Measurements from ENCODE around the gene APCDD1L. TPM values are rescaled to one million over a fixed set of nuclear protein-coding genes. Genes with fewer than 3 reads are reported as not detected.

Gene APCDD1L
- total RNA-seq, 4 donors from 2014 or later, result 0.23 to 1.2 (median 1.1) TPM

DNA sequence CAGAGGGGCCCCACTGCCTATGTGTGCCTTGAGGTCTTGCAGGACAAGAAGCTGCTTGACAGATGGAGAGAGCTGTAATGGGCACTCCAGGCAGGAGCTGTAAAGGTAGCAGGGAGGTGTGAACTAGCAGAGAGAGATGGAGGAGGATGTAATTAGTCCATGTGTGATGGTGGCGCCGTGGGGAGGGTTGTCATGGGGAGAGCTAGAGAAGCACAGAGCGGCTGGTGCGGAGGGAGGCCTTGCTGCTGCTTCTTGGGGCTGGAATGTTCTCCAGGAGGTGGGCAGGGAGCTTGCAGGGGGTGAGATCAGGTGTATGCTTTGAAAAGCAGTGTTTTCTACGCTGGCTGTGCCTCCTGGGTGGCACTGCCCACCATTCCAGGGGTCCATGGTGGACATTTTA is 32.1 kb downstream of the APCDD1L start:
- TF ChIP-seq POLR2AphosphoS5 (IDR thresholded peaks at IDR 0.05) (no peak), EP300 (IDR thresholded peaks at IDR 0.05) (no peak), POLR2A (IDR thresholded peaks at IDR 0.05) (no peak)
- TF ChIP-seq, protein P1, sequence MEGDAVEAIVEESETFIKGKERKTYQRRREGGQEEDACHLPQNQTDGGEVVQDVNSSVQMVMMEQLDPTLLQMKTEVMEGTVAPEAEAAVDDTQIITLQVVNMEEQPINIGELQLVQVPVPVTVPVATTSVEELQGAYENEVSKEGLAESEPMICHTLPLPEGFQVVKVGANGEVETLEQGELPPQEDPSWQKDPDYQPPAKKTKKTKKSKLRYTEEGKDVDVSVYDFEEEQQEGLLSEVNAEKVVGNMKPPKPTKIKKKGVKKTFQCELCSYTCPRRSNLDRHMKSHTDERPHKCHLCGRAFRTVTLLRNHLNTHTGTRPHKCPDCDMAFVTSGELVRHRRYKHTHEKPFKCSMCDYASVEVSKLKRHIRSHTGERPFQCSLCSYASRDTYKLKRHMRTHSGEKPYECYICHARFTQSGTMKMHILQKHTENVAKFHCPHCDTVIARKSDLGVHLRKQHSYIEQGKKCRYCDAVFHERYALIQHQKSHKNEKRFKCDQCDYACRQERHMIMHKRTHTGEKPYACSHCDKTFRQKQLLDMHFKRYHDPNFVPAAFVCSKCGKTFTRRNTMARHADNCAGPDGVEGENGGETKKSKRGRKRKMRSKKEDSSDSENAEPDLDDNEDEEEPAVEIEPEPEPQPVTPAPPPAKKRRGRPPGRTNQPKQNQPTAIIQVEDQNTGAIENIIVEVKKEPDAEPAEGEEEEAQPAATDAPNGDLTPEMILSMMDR (IDR thresholded peaks at IDR 0.05), result no peak

GRCh38 chr20:58482416-58482815 is 32.8 kb downstream of the APCDD1L start:
- Histone ChIP-seq H3K36me3 (no peaks in the 10 kb centered on the region), H3K27me3 (no peaks in the 10 kb centered on the region), H3K4me1 (no peaks in the 10 kb centered on the region), H3K9me3 (peaks cover 22% of the 10 kb centered on the region), H3K27ac (no peak overlapping the region), H3K4me3 (no peak overlapping the region)
- 87% methylated on average over 10 of the region's 10 CpGs for WGBS
- TF ChIP-seq EP300 (IDR thresholded peaks at IDR 0.05) (no peak), POLR2A (IDR thresholded peaks at IDR 0.05) (no peak), POLR2AphosphoS5 (IDR thresholded peaks at IDR 0.05) (no peak)
- TF ChIP-seq, protein P1 (IDR thresholded peaks at IDR 0.05), result no peak
- DNase-seq (ENCODE audit: low spot score in 2 of 2), result no peak

More for the DNA sequence above, 32.1 kb downstream of the APCDD1L start:
- WGBS, result 78% methylated on average over 5 of the region's 5 CpGs
- Histone ChIP-seq H3K9me3 (peaks cover 19% of the 10 kb centered on the region), H3K27me3 (no peaks in the 10 kb centered on the region), H3K4me1 (no peaks in the 10 kb centered on the region), H3K36me3 (no peaks in the 10 kb centered on the region), H3K4me3 (no peak overlapping the region), H3K27ac (no peak overlapping the region)
- DNase-seq (ENCODE audit: low spot score in 2 of 2), result peak in 1 of 2 donors; percentile 23

DNA sequence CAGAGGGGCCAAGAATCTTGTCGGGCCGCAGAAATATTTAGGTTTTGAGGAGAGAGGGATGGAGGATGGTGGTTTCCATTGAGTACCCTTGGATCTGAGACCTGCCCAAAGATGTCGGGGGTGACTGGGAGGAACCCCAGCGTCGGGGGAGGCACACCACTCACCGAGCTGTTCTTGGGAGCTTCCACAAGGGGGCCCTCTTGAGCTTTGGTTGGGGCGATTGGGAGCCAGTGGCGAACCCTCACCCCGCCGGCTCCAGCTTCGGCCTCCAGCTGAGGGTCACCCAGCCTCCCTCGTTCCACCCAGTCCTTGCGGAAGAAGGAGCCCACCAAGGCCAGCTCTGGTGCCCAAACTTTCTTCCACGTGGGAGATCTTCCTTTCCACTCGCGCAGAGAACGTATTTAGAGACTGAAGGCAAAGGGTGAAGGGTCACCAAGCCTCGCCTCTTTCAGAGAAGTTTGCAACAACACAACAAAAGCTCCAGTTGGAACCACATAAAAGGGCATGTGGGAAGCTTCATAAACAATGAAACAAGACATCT is 33.6 kb downstream of the APCDD1L start:
- H3K27ac ChIP-seq, result no peak overlapping the region
- H3K4me1 ChIP-seq, result no peaks in the 10 kb centered on the region
- H3K9me3 ChIP-seq, result peaks cover 22% of the 10 kb centered on the region
- DNase-seq (ENCODE audit: low spot score in 2 of 2), result peak in 1 of 2 donors; percentile 72
- no peak overlapping the region for H3K4me3 ChIP-seq
- no peaks in the 10 kb centered on the region for H3K27me3 ChIP-seq
- TF ChIP-seq, protein P1 (IDR thresholded peaks at IDR 0.05), result peak; percentile 3 to 26
- TF ChIP-seq POLR2A (IDR thresholded peaks at IDR 0.05), result no peak
- H3K36me3 ChIP-seq, result no peaks in the 10 kb centered on the region
- WGBS, result 29% methylated on average over 11 of the region's 18 CpGs

DNA sequence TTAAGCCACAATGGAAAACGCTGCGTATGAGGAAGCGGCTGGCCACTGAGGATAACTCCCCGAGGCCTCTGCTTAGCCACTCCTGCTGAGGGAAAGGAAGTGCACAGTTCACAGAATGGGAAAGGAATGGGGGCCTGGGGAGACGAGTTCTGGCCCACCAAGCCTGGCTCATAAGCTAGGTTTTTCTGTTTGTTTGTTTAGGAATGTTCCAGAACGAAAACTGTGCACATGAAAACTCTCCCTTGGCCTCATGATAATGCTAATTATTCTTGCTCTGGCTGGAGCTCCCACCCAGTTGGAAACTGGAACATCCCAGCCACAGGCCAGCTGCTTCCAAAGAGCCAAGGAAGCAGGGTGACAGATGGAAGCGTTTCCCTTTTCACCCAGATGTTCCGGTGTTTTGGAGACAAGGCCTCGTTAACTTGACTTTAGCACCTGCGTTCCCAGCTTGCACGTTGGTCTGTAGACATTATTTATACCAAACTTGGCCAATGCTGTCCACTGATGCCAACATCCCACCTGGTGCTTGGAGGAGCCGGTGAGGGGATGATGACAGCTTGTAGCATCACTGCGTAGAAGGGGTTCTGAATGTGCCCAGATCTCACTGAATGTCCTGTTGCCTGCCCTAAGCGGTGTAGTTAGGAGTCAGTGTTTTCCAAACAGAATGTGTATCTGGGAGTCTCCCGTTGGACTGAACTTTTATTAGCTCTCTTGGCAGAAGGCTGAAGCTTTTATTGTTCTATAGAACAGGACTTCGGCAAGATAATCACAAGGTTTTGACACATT is 34.5 kb downstream of the APCDD1L start:
- TF ChIP-seq, protein P1 (IDR thresholded peaks at IDR 0.05), result no peak
- TF ChIP-seq EP300 (IDR thresholded peaks at IDR 0.05) (no peak), POLR2AphosphoS5 (IDR thresholded peaks at IDR 0.05) (no peak), POLR2A (IDR thresholded peaks at IDR 0.05) (no peak)
- Histone ChIP-seq H3K9me3 (peaks cover 16% of the 10 kb centered on the region), H3K4me3 (no peak overlapping the region), H3K27me3 (no peaks in the 10 kb centered on the region), H3K4me1 (no peaks in the 10 kb centered on the region), H3K36me3 (no peaks in the 10 kb centered on the region), H3K27ac (no peak overlapping the region)
- peak in 1 of 2 donors; percentile 73 for DNase-seq (ENCODE audit: low spot score in 2 of 2)
- WGBS, result 69% methylated on average over 16 of the region's 16 CpGs

GRCh38 chr20:58479726-58480440 is 35.3 kb downstream of the APCDD1L start:
- no peak overlapping the region for H3K4me3 ChIP-seq
- H3K9me3 ChIP-seq, result peaks cover 8% of the 10 kb centered on the region
- H3K27me3 ChIP-seq, result no peaks in the 10 kb centered on the region
- H3K36me3 ChIP-seq, result no peaks in the 10 kb centered on the region
- no peak overlapping the region for H3K27ac ChIP-seq
- 78% methylated on average over 9 of the region's 9 CpGs for WGBS
- H3K4me1 ChIP-seq, result no peaks in the 10 kb centered on the region
- DNase-seq (ENCODE audit: low spot score in 2 of 2), result peak in 1 of 2 donors; percentile 58
- TF ChIP-seq EP300 (IDR thresholded peaks at IDR 0.05) (no peak), POLR2A (IDR thresholded peaks at IDR 0.05) (no peak), POLR2AphosphoS5 (IDR thresholded peaks at IDR 0.05) (no peak)
- TF ChIP-seq, protein P1 (IDR thresholded peaks at IDR 0.05), result no peak

Data from suprapubic skin (tissue), 4 donors.